Natural killer cell treated with Interleukin-12 subunit alpha and Interleukin-12 subunit beta and Interleukin-15 and Interleukin-18, amount 100 ng/mL, for 72 hours (primary cell): ENCODE measurements around the gene HINT1. TPM values are rescaled to one million over a fixed set of nuclear protein-coding genes. Genes with fewer than 3 reads are reported as not detected.
A peak's percentile ranks its signal among the peaks of the same experiment; 100 is the strongest.

Source experiments
- ATAC-seq, 2 donors: fragments of 150-1000 bp; cut with Tn5 transposase in 1 of 2; sonication (Bioruptor Pico), chemical (Tn5 transposase) in 1 of 2; 2 replicates each; pipeline ENCODE4 v1.10.0; 2021
- DNase-seq: peaks from one replicate; pipeline ENCODE4 v3.0.0; 2022; ENCODE audit warnings: low spot score
- H3K27ac Mint-ChIP-seq, 2 donors: 1 replicate in 1 of 2; 2 replicates in 1 of 2; pipeline ENCODE4 v1.8.0; 2022; ENCODE audit warnings: mixed read lengths in 2 of 2, mild to moderate bottlenecking in 1 of 2, moderate library complexity in 1 of 2
- H3K27me3 Mint-ChIP-seq, 2 donors: 1 replicate in 1 of 2; 2 replicates in 1 of 2; pipeline ENCODE4 v1.8.0; 2022; ENCODE audit warnings: mixed read lengths in 2 of 2
- H3K36me3 Mint-ChIP-seq: one replicate; pipeline ENCODE4 v1.8.0; 2022; ENCODE audit warnings: mixed read lengths
- H3K4me1 Mint-ChIP-seq, 2 donors: 1 replicate in 1 of 2; 2 replicates in 1 of 2; pipeline ENCODE4 v1.8.0; 2022; ENCODE audit warnings: low read depth in 2 of 2, mixed read lengths in 2 of 2, mild to moderate bottlenecking in 1 of 2
- H3K4me3 Mint-ChIP-seq: one replicate; pipeline ENCODE4 v1.8.0; 2022; ENCODE audit warnings: mixed read lengths
- H3K9me3 Mint-ChIP-seq: 2 replicates; pipeline ENCODE4 v1.8.0; 2022; ENCODE audit warnings: mixed read lengths
- total RNA-seq, 2 donors: library from RNA; stranded (reverse); gene quantifications; one replicate each; pipeline ENCODE4 v1.2.3, GENCODE V29; 2022

HINT1 gene
- total RNA-seq, 2 donors from 2014 or later, result 219 to 287 TPM

DNA sequence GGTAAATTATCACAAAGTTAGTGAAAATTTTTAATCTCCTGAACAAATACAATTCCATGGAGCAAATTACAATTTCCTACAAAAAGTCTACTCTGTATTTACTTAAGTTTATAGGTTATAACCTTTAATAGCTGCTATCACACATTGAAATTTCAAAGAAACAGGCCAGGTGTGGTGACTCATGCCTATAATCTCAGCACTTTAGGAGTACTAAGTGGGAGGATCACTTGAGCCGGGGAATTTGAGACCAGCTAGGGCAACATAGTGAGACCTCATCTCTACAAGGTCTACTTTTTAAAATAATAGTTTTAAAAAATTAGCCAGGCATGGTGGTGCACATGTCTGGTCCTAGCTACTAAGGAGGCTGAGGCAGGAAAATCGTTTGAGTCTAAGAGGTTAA lies 50.3 kb downstream of the HINT1 start:
- Mint-ChIP-seq H3K27me3 (peaks cover 8 to 15% of the 10 kb centered on the region in 2 donors), H3K4me3 (no peak overlapping the region), H3K36me3 (peaks cover under 1% of the 10 kb centered on the region), H3K4me1 (no peaks in the 10 kb centered on the region), H3K27ac (no peak overlapping the region), H3K9me3 (no peaks in the 10 kb centered on the region)
- ATAC-seq (no peak), DNase-seq (no peak)

DNA sequence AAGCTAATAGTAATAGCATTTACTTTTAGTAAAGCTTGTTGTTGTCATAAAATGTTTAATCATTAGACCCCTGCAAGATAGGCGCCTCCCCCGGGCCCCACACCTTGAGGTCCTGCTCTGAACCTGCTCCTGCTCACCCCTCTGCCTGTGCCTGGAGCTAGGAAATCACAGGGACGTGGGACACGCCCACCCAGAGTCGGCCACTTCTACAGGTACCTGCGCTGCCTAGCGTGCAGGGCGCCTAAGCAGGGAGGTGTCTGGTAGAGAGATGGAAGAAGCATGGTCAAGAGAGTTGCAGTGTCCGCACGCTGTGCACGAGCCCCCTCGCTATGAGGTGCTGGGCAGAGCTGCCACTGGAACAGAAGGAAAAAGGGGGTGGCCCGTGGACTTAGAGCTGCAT lies 52.6 kb downstream of the HINT1 start:
- ATAC-seq (no peak), DNase-seq (no peak)
- Mint-ChIP-seq H3K27me3 (no peaks in the 10 kb centered on the region), H3K36me3 (no peaks in the 10 kb centered on the region), H3K4me1 (no peaks in the 10 kb centered on the region), H3K27ac (no peak overlapping the region), H3K9me3 (no peaks in the 10 kb centered on the region), H3K4me3 (no peak overlapping the region)

DNA sequence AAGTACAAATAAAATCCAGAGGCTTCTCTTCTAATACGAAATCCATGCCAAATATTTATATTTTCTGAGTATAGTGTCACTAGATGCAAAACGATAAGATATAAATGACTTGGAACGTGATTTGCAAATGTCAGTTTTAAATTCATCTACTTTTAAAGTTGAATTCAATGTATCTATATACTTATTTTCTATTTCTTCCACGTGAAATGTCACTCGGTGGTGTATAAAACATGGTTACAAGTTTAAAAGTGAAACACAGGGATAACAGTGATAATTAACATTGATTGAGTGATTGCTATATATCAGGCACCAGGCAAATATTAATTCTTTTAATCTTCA lies 54.8 kb downstream of the HINT1 start:
- no peak for DNase-seq
- Mint-ChIP-seq H3K4me1 (no peaks in the 10 kb centered on the region), H3K27me3 (no peaks in the 10 kb centered on the region), H3K36me3 (no peaks in the 10 kb centered on the region), H3K4me3 (no peak overlapping the region), H3K27ac (no peak overlapping the region), H3K9me3 (no peaks in the 10 kb centered on the region)
- ATAC-seq, result no peak

DNA sequence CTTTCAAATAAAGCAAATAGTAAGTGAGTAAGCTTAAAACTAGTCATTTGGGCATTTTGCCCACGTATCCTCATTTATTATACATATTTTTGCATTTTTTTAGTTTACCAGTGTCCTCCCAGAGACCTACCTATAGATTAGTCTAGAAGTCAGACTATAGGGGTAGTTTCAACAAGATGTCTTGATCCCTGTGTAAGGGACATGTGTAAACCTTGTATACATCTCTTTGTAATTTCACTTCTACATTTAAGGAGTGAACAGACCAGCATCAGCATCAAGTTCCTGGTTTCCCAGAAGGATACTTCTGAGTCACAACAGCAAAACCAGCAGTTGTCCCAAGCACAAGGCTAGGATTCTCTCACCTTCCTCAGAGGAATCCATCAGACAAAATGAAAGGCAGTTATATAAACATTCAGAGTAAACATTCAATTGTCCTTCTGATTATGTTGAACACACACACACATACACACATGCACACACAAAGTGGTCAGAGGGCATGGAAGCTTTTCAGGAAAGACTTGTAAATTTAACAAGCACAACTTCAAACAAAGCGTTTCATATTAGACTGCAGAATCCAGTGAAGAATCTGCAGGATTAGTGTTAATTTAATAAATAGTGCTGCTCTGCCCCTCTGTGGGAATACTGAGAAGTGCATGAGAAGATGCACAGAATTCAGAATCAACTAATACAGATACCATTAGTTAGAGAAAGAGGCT lies 55.4 kb downstream of the HINT1 start:
- Mint-ChIP-seq H3K36me3 (no peaks in the 10 kb centered on the region), H3K4me3 (no peak overlapping the region), H3K27me3 (no peaks in the 10 kb centered on the region), H3K27ac (no peak overlapping the region), H3K4me1 (no peaks in the 10 kb centered on the region), H3K9me3 (no peaks in the 10 kb centered on the region)
- DNase-seq, result no peak
- ATAC-seq, result peak; percentile 56 to 62

Other genes starting within 250 kb of the HINT1 start
- gene LYRM7, start 5.7 kb upstream of the HINT1 start, total RNA-seq, result 10 to 100 TPM in 1 of 2 donors, 1 to 10 TPM in 1; 9.8 to 14.1 TPM
- gene CDC42SE2, start 98.8 kb upstream of the HINT1 start, total RNA-seq, result 100 to 1,000 TPM in 1 of 2 donors, 10 to 100 TPM in 1; 78.2 to 120 TPM